ENCODE results near the gene HAPSTR1.

HAPSTR1 gene

GRCh38 chr16:9118170-9118569 lies 26.7 kb downstream of the HAPSTR1 start:
- peaks cover 29 to 41% of the 10 kb centered on the region in 2 donors for H3K36me3 ChIP-seq (ENCODE audit: control insufficient read depth in 1 of 2, insufficient read depth in 2 of 2, low read length in 2 of 2)
- H3K4me1 ChIP-seq (ENCODE audit: control insufficient read depth in 1 of 2, insufficient read depth in 2 of 2, low read length in 2 of 2) = peaks cover 27 to 38% of the 10 kb centered on the region in 2 donors
- no peaks in the 10 kb centered on the region for H3K27me3 ChIP-seq (ENCODE audit: control insufficient read depth in 1 of 2, insufficient read depth in 2 of 2, low read length in 2 of 2)
- no peaks in the 10 kb centered on the region for H3K9me3 ChIP-seq (ENCODE audit: control insufficient read depth in 1 of 2, low read length in 2 of 2)
- H3K4me3 ChIP-seq (ENCODE audit: low read depth in 1 of 2, low read length in 2 of 2) = no peak overlapping the region
- no peak overlapping the region for H3K27ac ChIP-seq (ENCODE audit: low read depth, low read length)
- no peak overlapping the region for H3K9ac ChIP-seq (ENCODE audit: low read depth in 1 of 2, low read length in 2 of 2)

DNA sequence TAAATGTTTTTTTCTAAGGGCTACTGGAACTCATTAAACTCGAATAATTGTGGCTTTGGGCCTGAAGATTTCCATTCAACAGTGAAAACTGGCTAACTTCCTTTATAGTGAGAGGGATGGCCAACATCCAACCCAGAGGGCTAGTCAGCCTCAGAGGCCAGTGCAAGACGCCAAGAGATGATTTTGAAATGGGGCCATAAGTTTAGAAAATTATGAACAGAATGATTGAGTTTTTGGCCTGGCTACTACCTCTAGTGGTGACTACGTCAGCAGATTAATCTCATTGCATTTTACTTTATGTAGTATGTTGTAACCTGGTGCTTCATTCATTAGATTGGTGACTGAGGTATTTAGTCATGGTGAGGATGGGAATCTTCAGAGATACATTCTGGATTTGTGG lies 28.4 kb downstream of the HAPSTR1 start:
- H3K36me3 ChIP-seq (ENCODE audit: control insufficient read depth in 1 of 2, insufficient read depth in 2 of 2, low read length in 2 of 2) = peaks cover 29 to 46% of the 10 kb centered on the region in 2 donors
- H3K27me3 ChIP-seq (ENCODE audit: control insufficient read depth in 1 of 2, insufficient read depth in 2 of 2, low read length in 2 of 2) = no peaks in the 10 kb centered on the region
- H3K4me3 ChIP-seq (ENCODE audit: low read depth in 1 of 2, low read length in 2 of 2) = no peak overlapping the region
- no peak overlapping the region for H3K9ac ChIP-seq (ENCODE audit: low read depth in 1 of 2, low read length in 2 of 2)
- peaks cover 28 to 36% of the 10 kb centered on the region in 2 donors for H3K4me1 ChIP-seq (ENCODE audit: control insufficient read depth in 1 of 2, insufficient read depth in 2 of 2, low read length in 2 of 2)
- no peaks in the 10 kb centered on the region for H3K9me3 ChIP-seq (ENCODE audit: control insufficient read depth in 1 of 2, low read length in 2 of 2)
- H3K27ac ChIP-seq (ENCODE audit: low read depth, low read length) = no peak overlapping the region

DNA sequence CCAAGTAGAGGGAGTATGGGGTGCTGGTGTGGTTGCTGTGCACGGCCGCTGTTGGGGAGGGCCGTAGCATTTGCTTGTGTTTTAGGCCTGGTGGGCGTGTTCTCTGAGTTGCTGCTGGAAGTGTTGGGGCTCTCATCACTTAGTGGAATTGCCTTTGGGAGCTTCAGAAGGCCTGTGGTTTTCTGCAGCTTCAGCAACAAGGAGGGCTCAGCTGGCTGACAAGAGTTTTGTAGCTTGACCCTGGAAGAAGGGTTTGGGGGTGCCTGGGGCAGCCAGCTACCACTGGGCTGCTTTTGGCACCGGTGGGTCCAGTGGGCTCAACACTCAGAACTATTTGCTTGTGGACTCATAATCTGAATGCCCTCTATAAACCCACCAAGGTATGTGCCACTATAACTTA lies 30.9 kb downstream of the HAPSTR1 start:
- Histone ChIP-seq H3K9ac (ENCODE audit: low read depth in 1 of 2, low read length in 2 of 2) (no peak overlapping the region), H3K36me3 (ENCODE audit: control insufficient read depth in 1 of 2, insufficient read depth in 2 of 2, low read length in 2 of 2) (peaks cover 12 to 35% of the 10 kb centered on the region in 2 donors), H3K9me3 (ENCODE audit: control insufficient read depth in 1 of 2, low read length in 2 of 2) (no peaks in the 10 kb centered on the region), H3K4me3 (ENCODE audit: low read depth in 1 of 2, low read length in 2 of 2) (no peak overlapping the region), H3K27me3 (ENCODE audit: control insufficient read depth in 1 of 2, insufficient read depth in 2 of 2, low read length in 2 of 2) (no peaks in the 10 kb centered on the region), H3K27ac (ENCODE audit: low read depth, low read length) (no peak overlapping the region), H3K4me1 (ENCODE audit: control insufficient read depth in 1 of 2, insufficient read depth in 2 of 2, low read length in 2 of 2) (peaks cover 32% of the 10 kb centered on the region in 2 donors)

DNA sequence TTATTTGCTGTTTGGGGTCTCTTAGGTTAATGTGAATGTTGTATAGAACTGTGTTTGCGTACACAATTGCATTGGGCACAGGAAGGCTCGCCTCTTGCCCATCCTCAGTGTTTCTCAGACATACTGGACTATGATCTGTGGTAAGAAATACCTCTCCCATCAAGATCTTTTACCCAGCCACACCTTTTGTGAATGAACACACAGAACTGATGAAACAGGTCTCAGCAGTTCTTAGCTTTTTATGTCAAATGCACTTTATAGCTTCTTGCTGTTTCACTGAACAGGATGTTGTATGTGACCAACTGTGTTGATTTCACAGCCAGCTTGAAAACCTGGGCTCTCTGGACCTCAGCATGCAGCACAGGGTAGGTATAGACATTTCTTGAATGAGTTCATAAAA lies 31.5 kb downstream of the HAPSTR1 start:
- Histone ChIP-seq H3K4me1 (ENCODE audit: control insufficient read depth in 1 of 2, insufficient read depth in 2 of 2, low read length in 2 of 2) (peaks cover 31 to 39% of the 10 kb centered on the region in 2 donors), H3K4me3 (ENCODE audit: low read depth in 1 of 2, low read length in 2 of 2) (peak overlapping the region in 1 of 2 donors; percentile 15), H3K9me3 (ENCODE audit: control insufficient read depth in 1 of 2, low read length in 2 of 2) (no peaks in the 10 kb centered on the region), H3K9ac (ENCODE audit: low read depth in 1 of 2, low read length in 2 of 2) (peak overlapping the region in 1 of 2 donors; percentile 9), H3K27ac (ENCODE audit: low read depth, low read length) (no peak overlapping the region), H3K36me3 (ENCODE audit: control insufficient read depth in 1 of 2, insufficient read depth in 2 of 2, low read length in 2 of 2) (peaks cover 7 to 29% of the 10 kb centered on the region in 2 donors), H3K27me3 (ENCODE audit: control insufficient read depth in 1 of 2, insufficient read depth in 2 of 2, low read length in 2 of 2) (no peaks in the 10 kb centered on the region)

DNA sequence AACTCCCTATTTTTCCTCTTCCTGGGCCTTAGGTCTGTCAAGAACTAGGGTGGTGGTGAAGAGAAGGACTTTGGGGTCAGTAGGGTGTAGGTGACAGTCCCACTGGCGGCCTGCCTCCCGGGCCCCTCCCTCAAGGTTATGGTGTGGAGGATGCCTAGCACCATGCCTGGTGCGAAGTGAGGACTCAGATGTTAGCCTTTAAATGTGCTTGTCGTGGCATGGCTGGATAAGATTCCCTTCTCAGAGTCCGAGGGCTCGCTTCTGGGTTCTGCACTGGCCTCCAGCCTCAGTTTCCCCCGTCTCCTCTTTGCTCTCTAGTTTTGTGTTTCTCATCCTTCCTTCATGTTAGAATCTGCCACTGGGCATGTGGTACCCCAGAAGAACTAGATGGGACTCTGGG lies 32.0 kb downstream of the HAPSTR1 start:
- no peaks in the 10 kb centered on the region for H3K27me3 ChIP-seq (ENCODE audit: control insufficient read depth in 1 of 2, insufficient read depth in 2 of 2, low read length in 2 of 2)
- peak overlapping the region in 1 of 2 donors; percentile 15 for H3K4me3 ChIP-seq (ENCODE audit: low read depth in 1 of 2, low read length in 2 of 2)
- peaks cover 7 to 25% of the 10 kb centered on the region in 2 donors for H3K36me3 ChIP-seq (ENCODE audit: control insufficient read depth in 1 of 2, insufficient read depth in 2 of 2, low read length in 2 of 2)
- H3K9ac ChIP-seq (ENCODE audit: low read depth in 1 of 2, low read length in 2 of 2) = peak overlapping the region in 1 of 2 donors; percentile 9
- no peak overlapping the region for H3K27ac ChIP-seq (ENCODE audit: low read depth, low read length)
- H3K4me1 ChIP-seq (ENCODE audit: control insufficient read depth in 1 of 2, insufficient read depth in 2 of 2, low read length in 2 of 2) = peaks cover 31 to 42% of the 10 kb centered on the region in 2 donors
- H3K9me3 ChIP-seq (ENCODE audit: control insufficient read depth in 1 of 2, low read length in 2 of 2) = no peaks in the 10 kb centered on the region

DNA sequence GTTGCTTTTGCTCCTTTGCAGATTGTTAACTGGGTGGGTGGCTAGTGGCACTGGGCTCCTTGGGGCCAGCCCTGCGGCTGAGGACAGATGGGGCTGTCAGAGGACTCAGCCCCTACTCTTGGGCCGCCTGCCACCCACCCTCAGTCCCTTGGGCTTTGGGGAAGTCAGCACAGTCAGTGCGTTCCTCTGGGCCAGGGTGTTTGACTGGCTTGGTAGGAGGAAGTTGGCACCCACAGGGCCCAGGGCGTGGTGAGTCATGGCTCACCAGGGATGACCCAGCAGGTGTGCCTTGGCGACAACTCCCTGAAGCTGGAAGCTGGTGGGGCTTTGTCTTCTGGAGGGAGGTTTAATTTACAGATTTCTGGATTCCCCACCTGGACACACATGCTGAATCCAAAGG lies 32.4 kb downstream of the HAPSTR1 start:
- H3K4me1 ChIP-seq (ENCODE audit: control insufficient read depth in 1 of 2, insufficient read depth in 2 of 2, low read length in 2 of 2) = peaks cover 31 to 42% of the 10 kb centered on the region in 2 donors
- H3K27ac ChIP-seq (ENCODE audit: low read depth, low read length) = no peak overlapping the region
- H3K9me3 ChIP-seq (ENCODE audit: control insufficient read depth in 1 of 2, low read length in 2 of 2) = no peaks in the 10 kb centered on the region
- no peak overlapping the region for H3K4me3 ChIP-seq (ENCODE audit: low read depth in 1 of 2, low read length in 2 of 2)
- peak overlapping the region in 1 of 2 donors; percentile 9 for H3K9ac ChIP-seq (ENCODE audit: low read depth in 1 of 2, low read length in 2 of 2)
- H3K36me3 ChIP-seq (ENCODE audit: control insufficient read depth in 1 of 2, insufficient read depth in 2 of 2, low read length in 2 of 2) = peaks cover 7 to 21% of the 10 kb centered on the region in 2 donors
- no peaks in the 10 kb centered on the region for H3K27me3 ChIP-seq (ENCODE audit: control insufficient read depth in 1 of 2, insufficient read depth in 2 of 2, low read length in 2 of 2)

DNA sequence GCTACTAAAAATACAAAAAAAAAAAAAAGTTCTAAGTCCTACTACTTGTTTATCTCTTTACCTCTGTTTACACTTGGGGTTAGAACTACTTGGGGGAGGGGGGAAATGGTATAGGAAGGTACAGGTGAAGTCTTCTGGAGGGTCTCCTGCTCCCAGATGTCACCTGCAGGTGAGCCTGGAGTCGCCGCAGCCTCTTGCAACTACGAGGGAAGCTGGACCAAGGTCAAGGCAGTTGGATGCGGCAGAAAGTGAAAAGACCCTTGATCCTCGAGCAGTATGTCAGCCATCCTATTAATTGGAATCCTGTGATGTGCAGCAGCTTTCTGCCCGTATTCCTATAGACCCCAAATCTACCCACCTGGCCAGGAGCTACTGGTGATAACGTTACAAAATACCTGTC lies 33.0 kb downstream of the HAPSTR1 start:
- Histone ChIP-seq H3K4me1 (ENCODE audit: control insufficient read depth in 1 of 2, insufficient read depth in 2 of 2, low read length in 2 of 2) (peaks cover 27 to 42% of the 10 kb centered on the region in 2 donors), H3K4me3 (ENCODE audit: low read depth in 1 of 2, low read length in 2 of 2) (no peak overlapping the region), H3K9me3 (ENCODE audit: control insufficient read depth in 1 of 2, low read length in 2 of 2) (no peaks in the 10 kb centered on the region), H3K9ac (ENCODE audit: low read depth in 1 of 2, low read length in 2 of 2) (no peak overlapping the region), H3K36me3 (ENCODE audit: control insufficient read depth in 1 of 2, insufficient read depth in 2 of 2, low read length in 2 of 2) (peaks cover 3 to 17% of the 10 kb centered on the region in 2 donors), H3K27ac (ENCODE audit: low read depth, low read length) (no peak overlapping the region), H3K27me3 (ENCODE audit: control insufficient read depth in 1 of 2, insufficient read depth in 2 of 2, low read length in 2 of 2) (no peaks in the 10 kb centered on the region)

- peaks cover 26 to 42% of the 10 kb centered on the region in 2 donors for H3K4me1 ChIP-seq (ENCODE audit: control insufficient read depth in 1 of 2, insufficient read depth in 2 of 2, low read length in 2 of 2)
- no peaks in the 10 kb centered on the region for H3K9me3 ChIP-seq (ENCODE audit: control insufficient read depth in 1 of 2, low read length in 2 of 2)
- H3K9ac ChIP-seq (ENCODE audit: low read depth in 1 of 2, low read length in 2 of 2) = no peak overlapping the region
- no peak overlapping the region for H3K27ac ChIP-seq (ENCODE audit: low read depth, low read length)
- H3K4me3 ChIP-seq (ENCODE audit: low read depth in 1 of 2, low read length in 2 of 2) = no peak overlapping the region
- H3K27me3 ChIP-seq (ENCODE audit: control insufficient read depth in 1 of 2, insufficient read depth in 2 of 2, low read length in 2 of 2) = no peaks in the 10 kb centered on the region
- H3K36me3 ChIP-seq (ENCODE audit: control insufficient read depth in 1 of 2, insufficient read depth in 2 of 2, low read length in 2 of 2) = peaks cover 2 to 17% of the 10 kb centered on the region in 2 donors
Observed at GRCh38 chr16:9124908-9125584, 33.6 kb downstream of the HAPSTR1 start.

- H3K4me1 ChIP-seq (ENCODE audit: control insufficient read depth in 1 of 2, insufficient read depth in 2 of 2, low read length in 2 of 2) = peaks cover 26 to 42% of the 10 kb centered on the region in 2 donors
Observed at GRCh38 chr16:9125658-9126505, 34.4 kb downstream of the HAPSTR1 start.

GRCh38 chr16:9126609-9127008 lies 35.2 kb downstream of the HAPSTR1 start:
- H3K9me3 ChIP-seq (ENCODE audit: control insufficient read depth in 1 of 2, low read length in 2 of 2) = no peaks in the 10 kb centered on the region
- peaks cover 2 to 13% of the 10 kb centered on the region in 2 donors for H3K36me3 ChIP-seq (ENCODE audit: control insufficient read depth in 1 of 2, insufficient read depth in 2 of 2, low read length in 2 of 2)
- no peak overlapping the region for H3K27ac ChIP-seq (ENCODE audit: low read depth, low read length)
- H3K4me1 ChIP-seq (ENCODE audit: control insufficient read depth in 1 of 2, insufficient read depth in 2 of 2, low read length in 2 of 2) = peaks cover 26 to 42% of the 10 kb centered on the region in 2 donors
- H3K27me3 ChIP-seq (ENCODE audit: control insufficient read depth in 1 of 2, insufficient read depth in 2 of 2, low read length in 2 of 2) = no peaks in the 10 kb centered on the region
- H3K9ac ChIP-seq (ENCODE audit: low read depth in 1 of 2, low read length in 2 of 2) = no peak overlapping the region
- H3K4me3 ChIP-seq (ENCODE audit: low read depth in 1 of 2, low read length in 2 of 2) = no peak overlapping the region

More at GRCh38 chr16:9125658-9126505, 34.4 kb downstream of the HAPSTR1 start:
- no peaks in the 10 kb centered on the region for H3K27me3 ChIP-seq (ENCODE audit: control insufficient read depth in 1 of 2, insufficient read depth in 2 of 2, low read length in 2 of 2)
- peaks cover 2 to 17% of the 10 kb centered on the region in 2 donors for H3K36me3 ChIP-seq (ENCODE audit: control insufficient read depth in 1 of 2, insufficient read depth in 2 of 2, low read length in 2 of 2)
- no peaks in the 10 kb centered on the region for H3K9me3 ChIP-seq (ENCODE audit: control insufficient read depth in 1 of 2, low read length in 2 of 2)
- H3K4me3 ChIP-seq (ENCODE audit: low read depth in 1 of 2, low read length in 2 of 2) = no peak overlapping the region
- H3K9ac ChIP-seq (ENCODE audit: low read depth in 1 of 2, low read length in 2 of 2) = no peak overlapping the region
- no peak overlapping the region for H3K27ac ChIP-seq (ENCODE audit: low read depth, low read length)
